NCI-H2081 (cell line): ENCODE results near the gene UNC5A.
"Not testable (repeated sequence)": the region's sequence is repeated elsewhere in the genome, so short reads cannot be mapped to it uniquely, and the experiment has no call there.

Source experiments
- DNase-seq, 2 experiments: peaks; one replicate each; lab custom pipeline; 2025; lab: John Stamatoyannopoulos, UW

UNC5A gene

DNA sequence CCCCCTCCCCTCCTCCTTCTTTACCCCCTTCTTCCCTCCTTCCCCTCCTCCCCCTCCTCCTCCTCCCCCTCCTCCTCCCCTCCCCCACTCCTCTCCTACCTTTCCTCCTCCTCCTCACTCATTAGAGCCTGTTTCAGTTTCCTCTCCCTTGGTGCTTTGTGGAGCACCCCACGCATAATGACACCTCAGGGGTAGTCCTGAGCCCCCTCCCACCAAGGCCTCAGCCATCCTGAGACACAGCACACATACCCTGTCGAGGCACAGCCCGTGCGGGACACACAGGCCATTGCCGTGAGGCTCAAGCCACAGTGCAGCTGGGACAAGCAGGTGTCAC lies 53.4 kb downstream of the UNC5A start:
- no peak for DNase-seq

DNA sequence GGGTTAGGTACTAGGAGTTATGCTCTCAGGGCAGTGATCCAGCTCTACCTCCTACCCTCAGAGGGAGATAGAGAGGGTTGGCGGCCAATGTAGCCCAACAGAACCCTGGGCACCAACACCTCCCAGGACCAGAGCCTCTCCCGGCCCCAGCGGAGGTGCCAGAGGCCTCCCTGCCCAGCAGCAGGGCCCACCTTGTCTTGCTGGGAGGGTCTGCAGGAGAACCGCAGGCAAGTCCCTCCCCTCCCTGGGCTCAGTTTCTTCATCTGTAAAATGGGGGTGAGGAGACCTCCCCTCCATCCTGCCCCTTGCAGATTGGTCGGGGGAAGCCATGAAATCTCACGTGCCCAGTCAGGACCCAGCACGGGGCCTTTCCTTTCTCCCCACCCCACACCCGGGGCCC lies 54.4 kb downstream of the UNC5A start:
- DNase-seq = no peak

DNA sequence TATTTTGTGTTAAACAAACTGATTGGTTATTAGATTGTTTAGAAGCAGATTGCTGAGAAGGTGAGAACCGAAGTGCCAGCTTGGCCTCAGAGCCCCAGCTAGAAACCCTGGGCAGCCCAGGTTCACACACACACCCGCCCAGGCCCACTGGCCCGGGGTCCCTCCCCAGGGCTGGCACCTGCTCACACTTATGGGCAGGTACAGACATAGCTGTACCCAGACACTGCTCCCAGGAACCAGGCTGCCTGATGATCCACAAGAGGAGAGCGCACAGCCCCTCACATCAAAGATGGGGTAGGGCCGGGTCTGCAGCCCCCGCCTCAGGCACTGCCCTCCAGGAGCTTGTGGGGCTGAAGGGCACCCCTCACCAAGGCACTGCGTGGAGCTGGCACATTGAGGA lies 55.6 kb downstream of the UNC5A start:
- no peak for DNase-seq

DNA sequence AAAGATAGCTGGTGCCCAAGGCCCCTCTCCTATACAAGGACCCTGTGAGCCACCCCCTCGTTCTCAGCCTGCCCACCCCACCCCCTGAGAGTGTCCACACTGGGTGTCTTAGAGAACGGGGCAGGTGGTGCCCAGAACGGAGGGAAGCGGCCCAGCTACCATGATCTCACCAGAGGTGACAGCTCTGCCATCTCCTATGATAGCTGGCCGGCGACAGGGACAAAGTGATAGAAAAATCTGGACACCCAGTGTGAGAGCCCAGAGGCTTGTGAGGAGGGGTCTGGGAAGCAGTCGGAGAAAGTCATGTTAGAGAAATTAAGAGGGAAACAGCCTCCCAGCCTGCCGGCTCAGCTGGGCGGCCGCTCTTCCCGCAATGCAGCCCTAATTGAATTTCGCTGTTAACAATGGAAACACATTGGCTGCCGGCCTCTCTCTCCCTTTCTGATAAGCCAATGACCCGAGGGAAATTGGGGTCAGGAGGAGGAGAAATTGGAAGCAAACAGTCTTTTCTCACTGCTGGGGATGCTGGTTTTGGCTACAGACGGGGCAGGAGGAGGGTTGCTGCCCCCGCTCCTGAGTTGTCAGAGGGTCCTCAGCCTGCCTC lies 56.5 kb downstream of the UNC5A start:
- DNase-seq = peak; percentile 27 to 28

DNA sequence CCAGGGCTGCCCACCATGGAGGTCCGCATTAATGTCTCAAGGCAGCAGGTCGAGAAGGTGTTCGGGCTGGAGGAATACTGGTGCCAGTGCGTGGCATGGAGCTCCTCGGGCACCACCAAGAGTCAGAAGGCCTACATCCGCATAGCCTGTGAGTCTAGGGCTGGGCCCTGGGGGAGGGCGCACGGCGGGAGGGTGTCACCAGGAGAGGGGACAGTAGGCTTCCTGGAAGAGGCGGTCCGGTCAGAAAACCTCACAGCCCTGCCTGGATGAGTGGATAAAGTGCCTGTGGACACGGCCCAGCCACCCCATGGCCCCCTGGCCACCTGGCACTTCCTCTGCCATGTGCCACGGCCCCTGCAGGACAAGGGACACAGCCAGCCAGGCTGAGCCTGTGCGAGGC lies 57.8 kb downstream of the UNC5A start:
- no peak for DNase-seq

DNA sequence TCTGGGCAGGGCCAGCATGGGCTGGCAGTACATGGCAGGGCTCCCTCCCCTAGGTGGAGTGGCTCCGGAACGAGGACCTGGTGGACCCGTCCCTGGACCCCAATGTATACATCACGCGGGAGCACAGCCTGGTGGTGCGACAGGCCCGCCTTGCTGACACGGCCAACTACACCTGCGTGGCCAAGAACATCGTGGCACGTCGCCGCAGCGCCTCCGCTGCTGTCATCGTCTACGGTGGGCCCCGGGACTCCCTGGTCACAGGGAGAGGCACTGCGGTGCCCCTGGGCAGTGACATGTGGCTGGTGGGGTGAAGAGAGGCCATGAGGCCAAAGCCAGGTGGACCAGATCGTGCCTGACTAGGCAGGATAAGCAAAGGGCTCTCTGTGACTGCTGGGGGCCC lies 58.4 kb downstream of the UNC5A start:
- no peak for DNase-seq

DNA sequence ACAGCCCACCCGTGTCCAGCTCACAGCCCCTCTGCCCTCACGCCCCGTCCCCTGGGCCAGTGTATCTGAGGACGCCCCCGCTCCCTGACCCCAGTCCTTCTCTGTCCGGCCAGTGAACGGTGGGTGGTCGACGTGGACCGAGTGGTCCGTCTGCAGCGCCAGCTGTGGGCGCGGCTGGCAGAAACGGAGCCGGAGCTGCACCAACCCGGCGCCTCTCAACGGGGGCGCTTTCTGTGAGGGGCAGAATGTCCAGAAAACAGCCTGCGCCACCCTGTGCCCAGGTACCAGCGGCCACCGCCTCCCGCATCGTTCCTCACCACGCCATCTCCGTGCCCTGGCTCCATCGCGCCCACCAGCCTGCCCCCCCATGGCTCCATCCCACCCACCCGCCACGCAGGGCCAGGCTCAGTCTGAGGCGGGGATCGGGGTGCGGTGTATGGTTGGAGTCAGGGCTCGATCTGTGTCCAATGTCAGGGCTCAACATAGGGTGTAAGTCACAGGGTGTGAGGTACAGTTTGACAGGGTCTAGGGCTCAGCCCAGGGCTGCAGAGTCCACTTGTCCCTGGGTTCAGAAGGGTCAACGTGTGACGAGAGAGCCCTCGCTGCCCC lies 59.2 kb downstream of the UNC5A start:
- DNase-seq = no peak

DNA sequence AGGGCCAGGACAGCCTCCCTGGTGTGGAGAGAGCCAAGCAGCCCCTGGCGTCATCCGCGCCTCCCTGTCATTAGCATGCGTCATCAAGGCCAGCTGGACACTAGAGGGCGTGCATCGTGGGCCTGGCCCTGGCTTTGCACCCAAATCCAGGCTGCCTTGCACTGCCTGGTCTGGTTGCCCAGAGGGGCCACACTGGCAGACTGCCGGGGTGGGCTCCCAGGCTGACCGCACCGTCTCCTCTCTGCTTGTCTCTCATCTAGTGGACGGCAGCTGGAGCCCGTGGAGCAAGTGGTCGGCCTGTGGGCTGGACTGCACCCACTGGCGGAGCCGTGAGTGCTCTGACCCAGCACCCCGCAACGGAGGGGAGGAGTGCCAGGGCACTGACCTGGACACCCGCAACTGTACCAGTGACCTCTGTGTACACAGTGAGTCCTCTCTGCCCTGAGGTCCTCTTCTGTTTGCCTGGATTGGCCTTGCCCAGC lies 59.8 kb downstream of the UNC5A start:
- no peak for DNase-seq

DNA sequence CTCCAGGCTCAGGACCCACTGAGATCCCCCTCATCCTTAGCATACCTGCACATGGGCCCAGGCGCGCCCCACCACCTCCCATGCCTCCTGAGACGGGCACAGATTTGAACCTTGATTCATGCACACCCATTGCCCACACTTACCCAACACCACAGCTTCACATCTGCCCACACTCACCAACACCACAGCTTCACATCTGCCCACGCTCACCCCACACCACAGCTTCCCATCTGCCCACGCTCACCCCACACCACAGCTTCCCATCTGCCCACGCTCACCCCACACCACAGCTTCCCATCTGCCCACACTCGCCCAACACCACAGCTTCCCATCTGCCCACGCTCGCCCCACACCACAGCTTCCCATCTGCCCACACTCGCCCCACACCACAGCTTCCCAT lies 60.3 kb downstream of the UNC5A start:
- DNase-seq = not testable (repeated sequence)

DNA sequence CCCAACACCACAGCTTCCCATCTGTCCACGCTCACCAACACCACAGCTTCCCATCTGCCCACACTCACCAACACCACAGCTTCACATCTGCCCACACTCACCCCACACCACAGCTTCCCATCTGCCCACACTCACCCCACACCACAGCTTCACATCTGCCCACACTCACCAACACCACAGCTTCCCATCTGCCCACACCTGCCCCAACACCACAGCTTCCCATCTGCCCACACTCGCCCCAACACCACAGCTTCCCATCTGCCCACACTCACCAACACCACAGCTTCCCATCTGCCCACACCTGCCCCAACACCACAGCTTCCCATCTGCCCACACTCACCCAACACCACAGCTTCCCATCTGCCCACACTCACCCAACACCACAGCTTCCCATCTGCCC lies 62.2 kb downstream of the UNC5A start:
- not testable (repeated sequence) for DNase-seq

DNA sequence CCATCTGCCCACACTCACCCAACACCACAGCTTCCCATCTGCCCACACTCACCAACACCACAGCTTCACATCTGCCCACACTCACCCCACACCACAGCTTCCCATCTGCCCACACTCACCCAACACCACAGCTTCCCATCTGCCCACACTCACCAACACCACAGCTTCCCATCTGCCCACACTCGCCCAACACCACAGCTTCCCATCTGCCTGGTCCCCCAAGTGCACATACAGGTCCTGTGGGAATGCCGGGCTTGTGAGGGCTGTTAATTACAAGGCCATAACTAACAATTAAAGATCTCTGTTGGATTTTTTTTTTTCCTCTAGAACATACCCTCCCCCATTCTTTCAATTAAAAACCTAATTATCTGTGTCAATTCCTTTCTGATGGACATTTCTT lies 62.7 kb downstream of the UNC5A start:
- not testable (repeated sequence) for DNase-seq

DNA sequence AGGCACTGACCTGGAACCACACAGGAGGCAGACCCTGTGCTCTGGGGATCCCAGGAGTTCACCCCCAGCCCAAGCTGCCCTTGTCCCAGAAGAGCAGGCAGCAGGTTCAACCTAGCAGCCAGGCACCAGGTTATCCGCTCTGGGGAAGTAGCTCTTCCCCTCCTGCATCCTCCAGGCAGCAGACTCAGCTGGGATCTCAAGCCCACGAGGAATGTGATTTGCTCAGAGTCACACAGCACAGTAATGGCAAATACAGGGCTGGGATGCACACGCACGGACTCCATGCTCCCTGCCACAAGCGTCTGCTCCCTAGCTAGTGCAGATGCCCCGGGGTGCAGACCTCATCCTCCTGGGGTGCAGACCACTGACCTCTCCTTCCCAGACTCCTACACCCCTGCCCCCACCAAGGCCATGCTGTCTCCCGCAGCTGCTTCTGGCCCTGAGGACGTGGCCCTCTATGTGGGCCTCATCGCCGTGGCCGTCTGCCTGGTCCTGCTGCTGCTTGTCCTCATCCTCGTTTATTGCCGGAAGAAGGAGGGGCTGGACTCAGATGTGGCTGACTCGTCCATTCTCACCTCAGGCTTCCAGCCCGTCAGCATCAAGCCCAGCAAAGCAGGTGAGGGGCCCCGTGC lies 63.3 kb downstream of the UNC5A start:
- DNase-seq = no peak

DNA sequence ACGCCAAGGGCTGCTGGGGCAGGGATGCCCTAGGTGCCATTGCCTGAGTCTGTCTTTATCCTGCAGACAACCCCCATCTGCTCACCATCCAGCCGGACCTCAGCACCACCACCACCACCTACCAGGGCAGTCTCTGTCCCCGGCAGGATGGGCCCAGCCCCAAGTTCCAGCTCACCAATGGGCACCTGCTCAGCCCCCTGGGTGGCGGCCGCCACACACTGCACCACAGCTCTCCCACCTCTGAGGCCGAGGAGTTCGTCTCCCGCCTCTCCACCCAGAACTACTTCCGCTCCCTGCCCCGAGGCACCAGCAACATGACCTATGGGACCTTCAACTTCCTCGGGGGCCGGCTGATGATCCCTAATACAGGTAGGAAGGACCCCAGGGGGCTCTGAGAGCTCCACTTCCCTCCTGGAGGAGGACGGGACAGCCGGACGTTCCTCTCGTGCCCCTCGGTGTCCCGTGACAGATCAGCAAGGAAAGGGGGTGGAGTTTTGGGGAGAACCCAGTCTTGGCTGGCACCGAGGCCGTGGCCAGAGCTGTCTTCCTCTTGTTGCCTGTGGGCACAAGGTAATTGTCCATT lies 63.9 kb downstream of the UNC5A start:
- no peak for DNase-seq

DNA sequence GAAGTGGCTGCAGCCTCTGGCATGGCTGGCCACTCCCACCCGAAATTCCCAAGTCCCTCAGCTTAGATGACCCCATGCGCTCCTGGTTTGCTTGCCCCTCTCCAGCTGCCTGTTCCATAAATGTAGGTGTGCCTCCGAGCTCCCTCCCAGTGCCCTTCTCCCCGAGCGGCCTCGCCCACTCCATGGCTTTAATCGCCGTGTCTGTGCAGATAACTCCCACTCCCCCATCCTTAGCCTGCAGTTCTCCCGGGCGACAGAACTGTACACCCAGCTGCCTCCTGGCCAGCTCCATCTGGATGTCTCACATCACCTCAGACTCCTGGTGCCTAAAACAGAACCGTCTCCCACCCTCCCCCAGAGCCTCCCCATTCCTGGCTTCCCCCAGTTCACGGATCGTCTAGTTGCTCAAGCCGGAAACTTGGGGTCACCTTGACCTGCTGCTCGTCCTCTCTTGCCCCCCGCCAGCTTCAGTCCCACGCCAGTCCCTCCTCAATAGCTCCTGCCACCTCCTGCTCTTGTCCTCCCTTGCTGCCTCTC lies 64.7 kb downstream of the UNC5A start:
- no peak for DNase-seq

DNA sequence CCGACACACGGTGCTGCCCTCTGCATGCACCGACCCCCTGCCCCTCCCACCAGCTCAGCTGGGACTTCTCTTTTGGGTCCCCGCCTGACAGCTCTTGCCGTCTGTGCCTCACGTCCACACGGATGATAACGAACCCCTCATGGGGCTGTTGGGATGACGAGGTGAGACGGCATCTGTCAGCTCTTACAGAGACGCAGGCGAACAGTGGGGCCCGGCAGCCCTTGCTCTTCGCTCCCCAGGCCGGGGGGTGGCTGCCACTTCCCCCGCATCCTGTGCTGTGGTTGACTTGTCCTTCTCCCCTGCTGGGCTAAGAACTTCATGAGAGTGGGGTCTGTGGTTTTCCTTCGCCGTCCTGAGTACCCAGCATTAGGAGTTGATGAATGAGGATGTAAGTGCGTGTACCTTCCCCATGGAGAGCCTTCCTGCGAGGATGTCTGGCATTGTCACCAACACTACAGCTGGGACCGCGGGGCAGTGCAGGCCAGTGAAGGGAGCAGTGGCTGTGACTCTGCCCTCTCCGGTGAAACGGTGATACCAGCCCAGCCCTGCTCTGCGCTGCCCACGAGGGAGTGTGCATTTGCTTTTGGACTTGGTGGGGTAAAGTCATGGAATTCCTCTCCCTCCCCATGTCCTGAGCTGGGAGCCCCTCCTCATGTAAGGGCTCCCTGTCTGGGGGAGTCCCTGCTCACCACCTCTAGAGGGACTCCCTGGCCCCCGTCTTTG lies 65.6 kb downstream of the UNC5A start:
- no peak for DNase-seq

DNA sequence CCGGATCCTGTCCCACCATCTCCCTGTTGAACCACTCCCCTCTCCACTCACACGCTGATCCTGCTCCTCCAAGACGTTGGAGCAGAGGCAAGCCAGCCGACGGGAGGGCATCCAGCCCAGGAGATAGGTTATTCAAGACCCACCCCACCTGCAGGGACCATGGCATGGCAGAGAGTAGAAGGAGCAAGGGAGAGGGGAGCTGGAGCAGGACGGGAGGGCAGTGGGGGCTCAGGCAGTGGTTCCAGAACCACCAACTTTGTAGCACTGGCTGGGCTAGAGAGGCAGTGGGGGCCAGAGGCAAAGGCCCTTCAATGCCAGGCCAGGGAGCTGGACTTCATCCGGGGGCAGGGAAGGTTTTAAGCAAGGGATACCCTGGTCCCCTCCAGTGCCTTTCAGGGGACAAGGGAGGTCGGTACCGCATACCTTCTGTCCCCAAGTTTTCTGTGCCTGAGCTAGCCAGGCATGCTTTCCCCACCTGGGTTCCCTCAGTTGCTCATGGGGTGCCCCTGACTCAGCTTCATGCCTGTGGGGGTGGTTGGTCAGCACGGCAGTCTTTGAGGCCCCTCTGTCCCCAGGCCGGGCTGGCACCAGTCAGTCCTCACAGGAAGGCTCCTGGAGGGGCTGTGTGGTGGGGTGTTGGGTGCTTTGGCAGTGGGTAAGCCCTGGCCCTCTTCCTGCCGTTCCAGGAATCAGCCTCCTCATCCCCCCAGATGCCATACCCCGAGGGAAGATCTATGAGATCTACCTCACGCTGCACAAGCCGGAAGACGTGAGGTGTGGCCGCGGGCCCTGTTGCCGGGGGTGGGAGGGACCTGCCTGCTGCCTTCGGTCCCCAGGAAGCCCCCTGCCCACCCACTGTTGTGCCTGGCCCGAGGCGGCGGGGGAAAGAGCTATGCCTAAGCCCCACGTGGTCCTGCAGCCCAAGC lies 66.4 kb downstream of the UNC5A start:
- DNase-seq = no peak

DNA sequence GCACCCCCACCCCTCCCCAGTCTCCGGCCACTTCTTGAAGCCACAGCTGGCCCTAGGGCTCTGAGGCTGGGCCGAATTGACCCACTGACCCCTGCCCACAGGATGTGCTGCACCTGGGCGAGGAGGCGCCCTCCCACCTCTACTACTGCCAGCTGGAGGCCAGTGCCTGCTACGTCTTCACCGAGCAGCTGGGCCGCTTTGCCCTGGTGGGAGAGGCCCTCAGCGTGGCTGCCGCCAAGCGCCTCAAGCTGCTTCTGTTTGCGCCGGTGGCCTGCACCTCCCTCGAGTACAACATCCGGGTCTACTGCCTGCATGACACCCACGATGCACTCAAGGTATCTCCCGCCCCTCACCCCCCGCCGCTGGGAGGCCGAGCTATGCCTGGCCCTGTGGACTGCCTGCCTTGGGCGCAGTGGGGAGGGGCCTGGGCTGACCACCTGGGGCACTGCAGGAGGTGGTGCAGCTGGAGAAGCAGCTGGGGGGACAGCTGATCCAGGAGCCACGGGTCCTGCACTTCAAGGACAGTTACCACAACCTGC lies 67.5 kb downstream of the UNC5A start:
- no peak for DNase-seq

DNA sequence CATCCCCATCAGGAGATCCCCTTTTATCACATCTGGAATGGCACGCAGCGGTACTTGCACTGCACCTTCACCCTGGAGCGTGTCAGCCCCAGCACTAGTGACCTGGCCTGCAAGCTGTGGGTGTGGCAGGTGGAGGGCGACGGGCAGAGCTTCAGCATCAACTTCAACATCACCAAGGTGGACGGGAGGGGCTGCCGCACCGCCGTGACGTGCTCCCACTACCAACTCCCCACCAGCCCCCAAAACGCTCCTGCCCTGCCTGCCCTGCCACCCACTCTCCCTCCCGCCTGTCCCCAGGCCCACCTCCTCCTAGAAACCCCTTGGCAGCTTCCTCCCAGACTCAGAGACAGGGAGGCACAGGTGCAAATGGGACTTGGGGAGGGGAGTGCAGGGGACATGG lies 68.1 kb downstream of the UNC5A start:
- DNase-seq = no peak

DNA sequence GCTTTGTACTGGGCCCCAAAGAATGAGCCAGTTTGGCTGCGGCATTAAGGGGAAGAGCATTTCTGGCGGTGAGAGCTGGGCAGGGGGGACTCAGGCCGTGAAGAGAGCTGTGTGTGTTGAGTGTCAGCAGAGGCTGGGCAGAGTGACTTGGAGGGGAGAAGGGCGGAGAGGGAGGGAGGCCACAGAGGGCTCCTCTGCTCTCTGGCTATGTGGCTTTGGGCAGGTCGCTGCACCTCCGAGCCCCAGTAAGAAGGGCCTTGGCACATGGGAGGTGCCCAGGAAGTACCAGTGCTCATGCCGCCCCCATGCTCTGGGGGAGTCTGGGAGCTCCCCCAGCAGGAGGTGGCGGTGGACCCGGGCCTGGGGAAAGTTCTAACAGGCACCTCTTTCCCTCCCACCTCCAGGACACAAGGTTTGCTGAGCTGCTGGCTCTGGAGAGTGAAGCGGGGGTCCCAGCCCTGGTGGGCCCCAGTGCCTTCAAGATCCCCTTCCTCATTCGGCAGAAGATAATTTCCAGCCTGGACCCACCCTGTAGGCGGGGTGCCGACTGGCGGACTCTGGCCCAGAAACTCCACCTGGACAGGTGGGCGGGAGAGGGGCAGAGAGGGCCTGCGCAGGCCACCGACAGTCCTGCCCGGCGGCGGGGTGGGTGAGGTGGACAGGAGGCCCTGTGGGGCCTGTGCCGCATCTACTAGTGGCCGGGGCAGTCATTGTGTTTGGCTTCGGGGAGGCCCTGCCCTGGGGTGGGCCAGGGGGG lies 68.7 kb downstream of the UNC5A start:
- no peak for DNase-seq

DNA sequence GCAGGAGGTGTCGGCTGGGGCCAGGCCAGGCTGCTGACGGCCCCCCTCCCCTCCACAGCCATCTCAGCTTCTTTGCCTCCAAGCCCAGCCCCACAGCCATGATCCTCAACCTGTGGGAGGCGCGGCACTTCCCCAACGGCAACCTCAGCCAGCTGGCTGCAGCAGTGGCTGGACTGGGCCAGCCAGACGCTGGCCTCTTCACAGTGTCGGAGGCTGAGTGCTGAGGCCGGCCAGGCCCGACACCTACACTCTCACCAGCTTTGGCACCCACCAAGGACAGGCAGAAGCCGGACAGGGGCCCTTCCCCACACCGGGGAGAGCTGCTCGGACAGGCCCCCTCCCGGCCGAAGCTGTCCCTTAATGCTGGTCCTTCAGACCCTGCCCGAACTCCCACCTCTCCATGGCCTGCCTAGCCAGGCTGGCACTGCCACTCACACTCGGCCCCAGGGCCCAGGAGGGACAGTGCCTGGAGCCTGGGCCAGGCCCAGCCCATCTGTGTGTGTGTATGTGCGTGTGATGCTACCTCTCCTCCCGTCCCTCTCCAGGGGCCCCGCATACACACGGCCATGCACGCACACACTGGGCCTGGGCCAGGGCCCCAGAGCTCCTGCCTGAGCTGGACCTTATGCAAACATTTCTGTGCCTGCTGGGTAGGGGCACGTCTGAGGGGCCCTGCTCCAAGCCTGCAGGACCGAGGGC lies 69.5 kb downstream of the UNC5A start:
- DNase-seq = no peak
